ENCODE data around the gene AARSD1.
"Not testable (repeated sequence)": the region's sequence is repeated elsewhere in the genome, so short reads cannot be mapped to it uniquely, and the experiment has no call there.

AARSD1 gene

GRCh38 chr17:42918902-42919521, 45.2 kb downstream of the AARSD1 start:
- DNase-seq, result no peak

GRCh38 chr17:42917236-42917603, 47.0 kb downstream of the AARSD1 start:
- no peak for DNase-seq

- DNase-seq, result not testable (repeated sequence)
Measured at GRCh38 chr17:42916388-42917235, 47.6 kb downstream of the AARSD1 start.

- not testable (repeated sequence) for DNase-seq
Measured at GRCh38 chr17:42915288-42915687, 49.0 kb downstream of the AARSD1 start.

DNA sequence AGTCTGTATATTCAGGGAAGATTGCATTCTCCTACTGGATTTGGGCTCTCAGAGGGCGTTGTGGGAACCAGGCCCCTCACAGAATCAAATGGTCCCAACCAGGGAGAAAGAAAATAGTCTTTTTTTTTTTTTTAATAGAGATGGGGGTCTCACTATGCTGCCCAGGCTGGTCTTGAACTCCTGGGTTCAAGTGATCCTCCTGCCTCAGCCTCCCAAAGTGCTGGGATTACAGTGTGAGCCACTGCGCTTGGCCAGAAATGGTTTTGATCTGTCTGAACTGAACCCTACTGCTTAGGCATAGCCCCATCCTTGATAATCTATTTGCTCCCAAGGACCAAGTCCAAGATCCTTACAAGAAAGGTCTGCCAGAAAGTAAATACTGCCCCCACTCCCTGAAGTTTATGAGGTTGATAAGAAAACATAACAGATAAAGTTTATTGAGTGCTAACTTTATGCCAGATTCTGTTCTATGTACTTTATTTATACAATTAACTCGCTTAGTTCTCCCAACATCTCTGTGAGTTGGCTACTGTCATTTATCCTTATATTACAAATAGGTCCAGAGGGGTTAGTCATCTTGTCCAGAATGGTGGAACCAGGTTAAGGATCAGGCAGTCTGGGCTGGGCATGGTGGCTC, 50.2 kb downstream of the AARSD1 start:
- DNase-seq, result no peak

- DNase-seq, result no peak
Measured at GRCh38 chr17:42913522-42913921, 50.7 kb downstream of the AARSD1 start.

GRCh38 chr17:42908872-42909700, 55.2 kb downstream of the AARSD1 start:
- DNase-seq, result no peak

GRCh38 chr17:42906772-42907446, 57.3 kb downstream of the AARSD1 start:
- no peak for DNase-seq

DNA sequence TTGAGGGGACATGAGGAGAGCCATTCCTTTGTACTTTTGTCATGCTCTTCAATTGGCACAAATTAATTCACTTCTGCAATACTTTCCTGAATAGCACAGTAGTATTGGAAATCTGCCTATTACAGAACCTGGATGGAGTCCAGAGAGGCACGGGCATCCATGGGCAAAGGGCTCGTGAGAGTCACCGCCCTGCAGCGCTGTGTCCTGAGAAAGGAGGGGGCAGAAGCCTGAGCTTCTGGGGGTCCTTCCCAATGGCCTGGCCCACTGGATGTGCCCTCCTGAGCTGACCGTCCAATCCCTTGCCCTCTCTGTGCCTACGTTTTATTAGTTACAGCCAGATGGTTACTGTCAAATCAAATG, 60.2 kb downstream of the AARSD1 start:
- DNase-seq, result no peak

DNA sequence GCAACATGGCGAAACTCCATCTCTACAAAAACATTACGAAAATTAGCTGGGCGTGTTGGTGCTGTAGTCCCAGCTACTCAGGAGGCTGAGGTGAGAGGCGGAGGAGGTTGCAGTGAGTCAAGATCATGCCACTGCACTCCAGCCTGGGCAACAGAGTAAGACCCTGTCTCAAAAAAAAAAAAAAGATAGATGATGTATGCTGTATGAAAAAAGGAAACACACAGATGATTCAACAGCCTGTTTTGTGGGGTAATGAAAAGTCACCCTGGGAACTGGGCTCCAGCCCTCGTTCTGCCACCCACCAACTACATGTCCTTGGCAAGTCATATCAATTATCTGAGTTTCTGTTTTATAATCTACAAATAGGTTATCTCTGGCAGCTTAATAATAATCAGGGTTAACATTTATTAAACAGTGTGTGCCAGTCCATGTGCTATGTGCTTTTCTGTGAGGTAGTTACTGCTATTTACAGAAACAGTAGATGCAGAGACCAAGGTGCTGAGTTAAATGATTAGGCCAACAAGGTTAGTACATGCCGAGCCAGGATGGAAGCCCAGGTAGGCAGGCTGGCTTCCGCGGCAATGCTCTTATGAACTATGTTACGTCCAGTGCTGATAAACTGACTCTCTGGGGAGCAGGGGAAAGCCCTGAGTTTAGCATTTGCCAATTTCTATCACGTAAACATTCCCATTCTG, 62.6 kb downstream of the AARSD1 start:
- DNase-seq, result no peak
